IPS-20b (cell line): Measurements from ENCODE around the gene NR2F1-AS1.
A peak's percentile ranks its signal among the peaks of the same experiment; 100 is the strongest.

Source experiments
- H3K27ac ChIP-seq: one replicate; pipeline ENCODE4 v1.5.1; 2013; ENCODE audit warnings: low read length
- H3K27me3 ChIP-seq: 2 replicates; pipeline ENCODE4 v1.6.1; 2013; ENCODE audit warnings: mild to moderate bottlenecking, low read length, inconsistent platforms; ENCODE audit not compliant: insufficient read depth
- H3K36me3 ChIP-seq: 2 replicates; pipeline ENCODE4 v1.6.1; 2013; ENCODE audit warnings: low read depth, mild to moderate bottlenecking, inconsistent platforms, low read length, moderate library complexity; ENCODE audit not compliant: insufficient read depth
- H3K4me1 ChIP-seq: 2 replicates; pipeline ENCODE4 v1.6.1; 2013; ENCODE audit warnings: mild to moderate bottlenecking, control low read depth, inconsistent platforms, low read length, moderate library complexity; ENCODE audit not compliant: insufficient read depth
- H3K4me3 ChIP-seq: 2 replicates; pipeline ENCODE4 v1.5.1; 2013; ENCODE audit warnings: mild to moderate bottlenecking, low read length, inconsistent platforms
- H3K9ac ChIP-seq: 2 replicates; pipeline ENCODE4 v1.6.1; 2013; ENCODE audit warnings: low read depth, mild to moderate bottlenecking, inconsistent platforms, low read length, moderate library complexity
- H3K9me3 ChIP-seq: 2 replicates; pipeline ENCODE4 v1.6.1; 2013; ENCODE audit warnings: mild to moderate bottlenecking, low read depth, low read length, inconsistent platforms; ENCODE audit not compliant: insufficient read depth

NR2F1-AS1 gene

GRCh38 chr5:93610581-93611272, 29.7 kb upstream of the NR2F1-AS1 start:
- Histone ChIP-seq H3K9me3 (no peaks in the 10 kb centered on the region), H3K27me3 (peaks cover 100% of the 10 kb centered on the region), H3K9ac (no peak overlapping the region), H3K4me3 (no peak overlapping the region), H3K36me3 (no peaks in the 10 kb centered on the region), H3K27ac (no peak overlapping the region), H3K4me1 (peaks cover 10% of the 10 kb centered on the region)

- Histone ChIP-seq H3K4me1 (peaks cover 10% of the 10 kb centered on the region), H3K9ac (no peak overlapping the region), H3K4me3 (no peak overlapping the region), H3K36me3 (no peaks in the 10 kb centered on the region), H3K9me3 (no peaks in the 10 kb centered on the region), H3K27me3 (peaks cover 100% of the 10 kb centered on the region), H3K27ac (no peak overlapping the region)
These were observed 28.7 kb upstream of the NR2F1-AS1 start for GRCh38 chr5:93609762-93610161.

- Histone ChIP-seq H3K36me3 (no peaks in the 10 kb centered on the region), H3K4me1 (peaks cover 10% of the 10 kb centered on the region), H3K27ac (no peak overlapping the region), H3K4me3 (no peak overlapping the region), H3K9me3 (no peaks in the 10 kb centered on the region), H3K9ac (no peak overlapping the region), H3K27me3 (peaks cover 100% of the 10 kb centered on the region)
These were observed 27.8 kb upstream of the NR2F1-AS1 start for GRCh38 chr5:93608855-93609254.

GRCh38 chr5:93607367-93608258, 26.6 kb upstream of the NR2F1-AS1 start:
- Histone ChIP-seq H3K9ac (no peak overlapping the region), H3K36me3 (no peaks in the 10 kb centered on the region), H3K27ac (no peak overlapping the region), H3K4me3 (peak overlapping the region; percentile 34), H3K9me3 (no peaks in the 10 kb centered on the region), H3K27me3 (peaks cover 100% of the 10 kb centered on the region), H3K4me1 (peaks cover 15% of the 10 kb centered on the region)

GRCh38 chr5:93606382-93606752, 25.3 kb upstream of the NR2F1-AS1 start:
- Histone ChIP-seq H3K27me3 (peaks cover 100% of the 10 kb centered on the region), H3K4me3 (no peak overlapping the region), H3K4me1 (peaks cover 12% of the 10 kb centered on the region), H3K36me3 (no peaks in the 10 kb centered on the region), H3K9me3 (no peaks in the 10 kb centered on the region), H3K27ac (no peak overlapping the region), H3K9ac (no peak overlapping the region)

- H3K4me3 ChIP-seq, result no peak overlapping the region
- peaks cover 100% of the 10 kb centered on the region for H3K27me3 ChIP-seq
- H3K9ac ChIP-seq, result no peak overlapping the region
- no peaks in the 10 kb centered on the region for H3K9me3 ChIP-seq
- H3K27ac ChIP-seq, result no peak overlapping the region
- H3K36me3 ChIP-seq, result no peaks in the 10 kb centered on the region
- peaks cover 5% of the 10 kb centered on the region; the same call in 1 of the 2 replicates for H3K4me1 ChIP-seq
These were observed 23.9 kb upstream of the NR2F1-AS1 start for GRCh38 chr5:93604644-93605515.

GRCh38 chr5:93603793-93604643, 23.0 kb upstream of the NR2F1-AS1 start:
- Histone ChIP-seq H3K4me1 (peaks cover 11% of the 10 kb centered on the region; the same call in 1 of the 2 replicates), H3K9ac (no peak overlapping the region), H3K27me3 (peaks cover 100% of the 10 kb centered on the region), H3K36me3 (no peaks in the 10 kb centered on the region), H3K4me3 (no peak overlapping the region), H3K27ac (no peak overlapping the region), H3K9me3 (no peaks in the 10 kb centered on the region)

GRCh38 chr5:93603078-93603792, 22.2 kb upstream of the NR2F1-AS1 start:
- no peak overlapping the region for H3K27ac ChIP-seq
- H3K9me3 ChIP-seq, result no peaks in the 10 kb centered on the region
- peaks cover 100% of the 10 kb centered on the region for H3K27me3 ChIP-seq
- peaks cover 12% of the 10 kb centered on the region; the same call in 1 of the 2 replicates for H3K4me1 ChIP-seq
- H3K36me3 ChIP-seq, result no peaks in the 10 kb centered on the region
- no peak overlapping the region; the same call in 1 of the 2 replicates for H3K4me3 ChIP-seq
- no peak overlapping the region for H3K9ac ChIP-seq

GRCh38 chr5:93602241-93603077, 21.4 kb upstream of the NR2F1-AS1 start:
- no peak overlapping the region for H3K9ac ChIP-seq
- peak overlapping the region; percentile 20; the same call in 1 of the 2 replicates for H3K4me3 ChIP-seq
- H3K36me3 ChIP-seq, result no peaks in the 10 kb centered on the region
- H3K27me3 ChIP-seq, result peaks cover 100% of the 10 kb centered on the region
- H3K4me1 ChIP-seq, result peaks cover 12% of the 10 kb centered on the region; the same call in 1 of the 2 replicates
- H3K27ac ChIP-seq, result no peak overlapping the region
- peaks cover 5% of the 10 kb centered on the region; the same call in 1 of the 2 replicates for H3K9me3 ChIP-seq

GRCh38 chr5:93601802-93602155, 20.8 kb upstream of the NR2F1-AS1 start:
- Histone ChIP-seq H3K4me3 (peak overlapping the region; percentile 20; the same call in 1 of the 2 replicates), H3K9ac (no peak overlapping the region), H3K36me3 (no peaks in the 10 kb centered on the region), H3K27me3 (peaks cover 100% of the 10 kb centered on the region), H3K4me1 (peaks cover 15% of the 10 kb centered on the region; the same call in 1 of the 2 replicates), H3K27ac (no peak overlapping the region), H3K9me3 (peaks cover 6% of the 10 kb centered on the region; the same call in 1 of the 2 replicates)
